OCI-LY7 (cell line): Measurements from ENCODE around the gene EPHA8. TPM values are rescaled to one million over a fixed set of nuclear protein-coding genes. Genes with fewer than 3 reads are reported as not detected.
A peak's percentile ranks its signal among the peaks of the same experiment; 100 is the strongest.

Source experiments
- BruUV-seq: library from RNA; stranded (reverse); fragments of 400-500 nt; replicated peaks from 2 replicates; lab custom pipeline; 2021; lab: Mats Ljungman, UMichigan
- CTCF ChIA-PET: fragments of 300-600 bp; sonication (Branson Sonifier 250); formaldehyde crosslinking; loops from one replicate; lab custom pipeline; 2022; ENCODE audit warnings: antibody characterized with exemption; ENCODE audit not compliant: unreplicated experiment; lab: Charles Lee
- POLR2A ChIA-PET: fragments of 300-600 bp; sonication (Branson Sonifier 250); formaldehyde crosslinking; loops from one replicate; lab custom pipeline; 2022; ENCODE audit warnings: antibody characterized with exemption; lab: Charles Lee
- DNase-seq: peaks from one replicate; pipeline ENCODE4 v3.0.0-alpha.2; 2015; ENCODE audit warnings: low spot score
- H2AFZ ChIP-seq: fragments of 200-600 bp; sonication (generic), shearing (Covaris generic); 2 replicates; pipeline ENCODE4 v1.6.1; 2014; ENCODE audit warnings: mild to moderate bottlenecking, antibody characterized with exemption, low read length, moderate library complexity
- H3K27ac ChIP-seq: fragments of 200-600 bp; sonication (generic); 2 replicates; pipeline ENCODE4 v1.5.1; 2014; ENCODE audit warnings: mixed run types, low read depth, mild to moderate bottlenecking, moderate library complexity, low read length, inconsistent platforms; ENCODE audit not compliant: poor library complexity, severe bottlenecking
- H3K36me3 ChIP-seq: fragments of 200-600 bp; sonication (generic); 2 replicates; pipeline ENCODE4 v1.6.1; 2014; ENCODE audit warnings: mild to moderate bottlenecking, antibody characterized with exemption, low read length, moderate library complexity, mixed read lengths; ENCODE audit not compliant: insufficient read depth
- H3K4me1 ChIP-seq: fragments of 200-600 bp; sonication (generic); 2 replicates; pipeline ENCODE4 v1.5.1; 2014; ENCODE audit warnings: mild to moderate bottlenecking, low read length; ENCODE audit not compliant: insufficient read depth, poor library complexity, severe bottlenecking
- H3K4me2 ChIP-seq: fragments of 200-600 bp; sonication (generic); 2 replicates; pipeline ENCODE4 v1.6.1; 2014; ENCODE audit warnings: mild to moderate bottlenecking, low read length
- H3K4me3 ChIP-seq: fragments of 200-600 bp; sonication (generic); 2 replicates; pipeline ENCODE4 v1.5.1; 2014; ENCODE audit warnings: mild to moderate bottlenecking, low read depth, low read length; ENCODE audit not compliant: poor library complexity, severe bottlenecking
- H3K79me2 ChIP-seq: fragments of 200-600 bp; sonication (generic); 2 replicates; pipeline ENCODE4 v1.6.1; 2016; ENCODE audit warnings: low read depth, mild to moderate bottlenecking, low read length, moderate library complexity, mixed read lengths; ENCODE audit not compliant: insufficient read depth
- H3K9me2 ChIP-seq: fragments of 200-600 bp; sonication (generic); 2 replicates; pipeline ENCODE4 v1.6.1; 2016; ENCODE audit warnings: mild to moderate bottlenecking, low read length, mixed read lengths; ENCODE audit not compliant: insufficient read depth
- H3K9me3 ChIP-seq: fragments of 200-600 bp; sonication (generic); 2 replicates; pipeline ENCODE4 v1.6.1; 2014; ENCODE audit warnings: mild to moderate bottlenecking, mixed run types, low read length, mixed read lengths
- H4K20me1 ChIP-seq: fragments of 200-600 bp; sonication (generic); 2 replicates; pipeline ENCODE4 v1.6.1; 2014; ENCODE audit warnings: mild to moderate bottlenecking, antibody characterized with exemption, low read length, moderate library complexity, mixed read lengths; ENCODE audit not compliant: insufficient read depth
- CTCF ChIP-seq: fragments of 200-600 bp; sonication (generic); conservative IDR thresholded peaks from 2 replicates; pipeline ENCODE4 v1.5.1; 2014; ENCODE audit warnings: mild to moderate bottlenecking, antibody characterized with exemption, low read length, moderate library complexity, mixed read lengths
- EZH2phosphoT487 ChIP-seq: fragments of 200-600 bp; sonication (generic); IDR thresholded peaks from 2 replicates; pipeline ENCODE4 v1.6.1; 2018; ENCODE audit warnings: low read depth, borderline replicate concordance, mild to moderate bottlenecking, mixed run types, antibody characterized with exemption, low read length, moderate library complexity, mixed read lengths
- intact Hi-C: fragments of 100-400 bp; cut with micrococcal nuclease; formaldehyde crosslinking; loops from one replicate; pipeline ENCODE4 v1.10.0; 2022; ENCODE audit not compliant: unreplicated experiment
- total RNA-seq, 2 experiments: library from RNA; depleted of rRNA in 1 of 2; stranded (reverse); fragments of >200 nt in 1 of 2; shearing (Covaris generic) in 1 of 2; gene quantifications; 2 replicates each; pipeline ENCODE4 v1.2.3, GENCODE V29; 2014 to 2022

EPHA8 gene
- total RNA-seq, 2 experiments from 2014 or later, result not detected

- Histone ChIP-seq H3K36me3 (peaks cover 29% of the 10 kb centered on the region; the same call in 1 of the 2 replicates), H3K4me1 (no peaks in the 10 kb centered on the region), H3K27ac (no peak overlapping the region), H2AFZ (no peak overlapping the region), H3K4me2 (no peak overlapping the region), H3K9me3 (no peaks in the 10 kb centered on the region), H3K4me3 (no peak overlapping the region), H3K79me2 (no peaks in the 10 kb centered on the region), H4K20me1 (no peaks in the 10 kb centered on the region), H3K9me2 (no peaks in the 10 kb centered on the region)
- CTCF ChIA-PET, result no interaction called here
- TF ChIP-seq CTCF, result no peak
- TF ChIP-seq EZH2phosphoT487, result no peak
- POLR2A ChIA-PET, result no interaction called here
- intact Hi-C loops, result no loop called here
- BruUV-seq, result no TSS peak
- DNase-seq, result no peak
Observed at GRCh38 chr1:22526677-22527076, 36.6 kb upstream of the EPHA8 start.

- POLR2A ChIA-PET, result no interaction called here
- Histone ChIP-seq H2AFZ (no peak overlapping the region), H3K9me2 (no peaks in the 10 kb centered on the region), H3K27ac (no peak overlapping the region), H3K4me1 (no peaks in the 10 kb centered on the region), H4K20me1 (no peaks in the 10 kb centered on the region), H3K4me2 (no peak overlapping the region), H3K36me3 (peaks cover 24% of the 10 kb centered on the region; the same call in 1 of the 2 replicates), H3K9me3 (no peaks in the 10 kb centered on the region), H3K79me2 (no peaks in the 10 kb centered on the region), H3K4me3 (no peak overlapping the region)
- TF ChIP-seq EZH2phosphoT487 (no peak), CTCF (no peak)
- intact Hi-C loops, result no loop called here
- CTCF ChIA-PET, result no interaction called here
- no peak for DNase-seq
- no TSS peak for BruUV-seq
Observed at GRCh38 chr1:22527122-22527521, 36.2 kb upstream of the EPHA8 start.

DNA sequence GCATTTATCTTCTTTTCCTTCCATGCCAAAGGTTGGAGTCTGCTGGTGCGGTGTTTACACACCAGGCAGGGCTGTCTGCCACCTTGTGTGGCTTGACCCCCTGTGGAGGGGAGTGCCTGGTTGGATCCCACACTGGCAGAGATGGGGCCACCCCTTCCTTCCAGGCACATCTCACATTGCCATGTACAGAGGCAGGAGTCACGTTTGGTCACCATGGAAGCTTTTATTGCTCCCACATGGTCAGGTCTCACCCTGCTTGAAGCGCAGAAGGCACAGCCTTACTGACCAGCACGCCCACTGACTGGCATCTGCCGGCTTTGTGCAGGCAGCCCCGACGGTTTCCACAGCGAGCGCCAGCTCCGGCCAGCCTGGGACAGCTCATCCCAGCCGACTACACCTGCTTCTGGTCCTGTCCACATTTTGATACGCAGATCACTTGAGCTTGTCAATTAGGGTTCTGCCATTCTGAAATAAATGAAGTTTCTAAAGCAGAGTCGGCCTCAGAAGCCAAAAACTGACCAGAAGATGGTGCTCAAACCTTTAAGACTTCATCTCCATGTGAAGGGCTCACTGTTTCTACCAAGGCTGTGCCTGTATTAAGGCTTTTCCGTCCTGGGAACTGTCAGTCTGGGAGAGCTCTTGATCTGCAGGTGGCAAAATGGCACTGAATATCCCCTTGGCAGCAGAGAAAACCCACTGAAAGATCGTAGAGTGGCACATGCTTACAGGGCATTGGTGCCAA lies 35.6 kb upstream of the EPHA8 start:
- H3K9me2 ChIP-seq, result no peaks in the 10 kb centered on the region
- no peaks in the 10 kb centered on the region for H4K20me1 ChIP-seq
- intact Hi-C loops, result no loop called here
- no TSS peak for BruUV-seq
- H2AFZ ChIP-seq, result no peak overlapping the region
- ChIA-PET CTCF (no interaction called here), POLR2A (no interaction called here)
- no peak for DNase-seq
- TF ChIP-seq CTCF, result 0 out of 2 replicates have a peak, but pooled peaks have one; percentile 28
- no peak for TF ChIP-seq EZH2phosphoT487
- peaks cover 21% of the 10 kb centered on the region; the same call in 1 of the 2 replicates for H3K36me3 ChIP-seq
- no peaks in the 10 kb centered on the region for H3K4me1 ChIP-seq
- no peaks in the 10 kb centered on the region for H3K79me2 ChIP-seq
- H3K4me3 ChIP-seq, result no peak overlapping the region
- no peak overlapping the region for H3K27ac ChIP-seq
- no peak overlapping the region for H3K4me2 ChIP-seq
- no peaks in the 10 kb centered on the region for H3K9me3 ChIP-seq
